HCT116 (cell line): ENCODE data around the gene MEIOB. TPM values are rescaled to one million over a fixed set of nuclear protein-coding genes. Genes with fewer than 3 reads are reported as not detected.

Experiments
- ATAC-seq: fragments of 200-7000 bp; cut with Tn5 transposase; 2 replicates; pipeline ENCODE4 v1.9.1; 2020; ENCODE audit warnings: mild to moderate bottlenecking, moderate library complexity
- BruUV-seq: library from RNA; stranded (reverse); fragments of 400-500 nt; replicated peaks from 2 replicates; lab custom pipeline; 2021; lab: Mats Ljungman, UMichigan
- CTCF ChIA-PET: fragments of 300-600 bp; sonication (Branson Sonifier 250); formaldehyde crosslinking; loops from one replicate; lab custom pipeline; 2021; ENCODE audit warnings: antibody characterized with exemption; lab: Charles Lee
- POLR2A ChIA-PET: fragments of 300-600, 350-600 bp; sonication (Branson Sonifier 250); formaldehyde crosslinking; loops from one replicate; lab custom pipeline; 2021; ENCODE audit warnings: antibody characterized with exemption; lab: Charles Lee
- RAD21 ChIA-PET, 2 experiments: fragments of 300-600 bp; sonication (Branson Sonifier 250); formaldehyde crosslinking; loops; one replicate each; lab custom pipeline; 2023; ENCODE audit warnings: low total read pairs in 2 of 2; ENCODE audit not compliant: uncharacterized antibody in 2 of 2, unreplicated experiment in 2 of 2, low non-redundant PET in 1 of 2; lab: Charles Lee
- DNase-seq: peaks from one replicate; pipeline ENCODE4 v3.0.0-alpha.2; 2010; ENCODE audit warnings: low read depth, low spot score
- H2AFZ ChIP-seq: fragments of 200-600 bp; shearing (Covaris generic), sonication (generic); 2 replicates; pipeline ENCODE4 v1.6.1; 2017; ENCODE audit warnings: low read depth, mixed run types, mixed read lengths, antibody characterized with exemption, low read length; ENCODE audit not compliant: poor library complexity, severe bottlenecking
- H3K27ac ChIP-seq: 2 replicates; pipeline ENCODE4 v1.5.1; 2012; ENCODE audit warnings: low read depth, low read length
- H3K27me3 ChIP-seq: fragments of 200-600 bp; sonication (generic); 2 replicates; pipeline ENCODE4 v1.6.1; 2016; ENCODE audit warnings: mixed run types, low read length, mixed read lengths; ENCODE audit not compliant: insufficient read depth
- H3K36me3 ChIP-seq, 2 experiments: fragments of 200-500 bp in 1 of 2; fragments of 200-600 bp in 1 of 2; sonication (Bioruptor generic) in 1 of 2; sonication (generic) in 1 of 2; 2 replicates each; pipeline versions ENCODE4 v1.5.1 to v1.6.1; 2014 to 2016; ENCODE audit warnings: low read length in 2 of 2, inconsistent platforms in 1 of 2, mixed read lengths in 1 of 2, mixed run types in 1 of 2; ENCODE audit not compliant: insufficient read depth in 2 of 2, control insufficient read depth in 1 of 2
- H3K4me1 ChIP-seq, 2 experiments: fragments of 200-600 bp in 1 of 2; sonication (generic) in 1 of 2; 2 replicates each; pipeline versions ENCODE4 v1.5.1 to v1.6.1; 2012 to 2017; ENCODE audit warnings: low read length in 2 of 2, inconsistent platforms in 1 of 2, mild to moderate bottlenecking in 1 of 2, mixed read lengths in 1 of 2, mixed run types in 1 of 2, moderate library complexity in 1 of 2; ENCODE audit not compliant: insufficient read depth in 2 of 2, control insufficient read depth in 1 of 2
- H3K4me2 ChIP-seq: fragments of 200-600 bp; sonication (generic); 2 replicates; pipeline ENCODE4 v1.6.1; 2017; ENCODE audit warnings: mixed run types, low read length, mixed read lengths
- H3K4me3 ChIP-seq, 2 experiments: fragments of 200-600 bp in 1 of 2; sonication (generic) in 1 of 2; replicated peaks in 1 of 2; 2 replicates each; pipeline ENCODE4 v1.5.1; 2011 to 2016; ENCODE audit warnings: low read length in 2 of 2, control low read depth in 1 of 2, low read depth in 1 of 2, mild to moderate bottlenecking in 1 of 2, mixed read lengths in 1 of 2, mixed run types in 1 of 2
- H3K79me2 ChIP-seq: fragments of 200-600 bp; sonication (generic); 2 replicates; pipeline ENCODE4 v1.6.1; 2017; ENCODE audit warnings: mild to moderate bottlenecking, mixed run types, low read length, moderate library complexity, mixed read lengths; ENCODE audit not compliant: insufficient read depth
- H3K9ac ChIP-seq: fragments of 200-600 bp; sonication (generic); 2 replicates; pipeline ENCODE4 v1.6.1; 2016; ENCODE audit warnings: low read length, mixed read lengths
- H3K9me2 ChIP-seq: fragments of 200-600 bp; sonication (generic), shearing (Covaris generic); 2 replicates; pipeline ENCODE4 v1.6.1; 2017; ENCODE audit warnings: mixed run types, mild to moderate bottlenecking, moderate library complexity; ENCODE audit not compliant: insufficient read depth
- H3K9me3 ChIP-seq, 2 experiments: fragments of 200-500 bp in 1 of 2; fragments of 200-600 bp in 1 of 2; sonication (Bioruptor generic) in 1 of 2; sonication (generic) in 1 of 2; 2 replicates each; pipeline ENCODE4 v1.6.1; 2014 to 2017; ENCODE audit warnings: low read length in 2 of 2, mixed read lengths in 2 of 2, inconsistent platforms in 1 of 2, low read depth in 1 of 2, mild to moderate bottlenecking in 1 of 2, mixed run types in 1 of 2, moderate library complexity in 1 of 2; ENCODE audit not compliant: control insufficient read depth in 1 of 2, insufficient read depth in 1 of 2
- H4K20me1 ChIP-seq: fragments of 200-600 bp; sonication (generic), shearing (Covaris generic); 2 replicates; pipeline ENCODE4 v1.6.1; 2017; ENCODE audit warnings: mixed run types, mild to moderate bottlenecking, moderate library complexity; ENCODE audit not compliant: insufficient read depth
- CBX3 ChIP-seq: IDR thresholded peaks from 2 replicates; pipeline ENCODE4 v1.6.1; 2012; ENCODE audit warnings: low read depth
- EGR1 ChIP-seq: IDR thresholded peaks from 2 replicates; pipeline ENCODE4 v1.6.1; 2012; ENCODE audit warnings: low read depth
- ELF1 ChIP-seq: IDR thresholded peaks from 2 replicates; pipeline ENCODE4 v1.6.1; 2012; ENCODE audit warnings: low read depth, borderline replicate concordance
- EZH2 ChIP-seq: fragments of 200-600 bp; sonication (generic); IDR thresholded peaks from 2 replicates; pipeline ENCODE4 v1.6.1; 2017; ENCODE audit warnings: antibody characterized with exemption, mixed run types
- EZH2phosphoT487 ChIP-seq: fragments of 200-600 bp; IDR thresholded peaks from 2 replicates; pipeline ENCODE4 v1.6.1; 2018; ENCODE audit warnings: antibody characterized with exemption, borderline replicate concordance
- JUND ChIP-seq: IDR thresholded peaks from 2 replicates; pipeline ENCODE4 v1.6.1; 2012
- POLR2A ChIP-seq: IDR thresholded peaks from 2 replicates; pipeline ENCODE4 v1.7.0; 2011; ENCODE audit warnings: borderline replicate concordance; ENCODE audit not compliant: insufficient read depth, insufficient read length; ENCODE audit errors: extremely low read depth
- SP1 ChIP-seq: IDR thresholded peaks from 2 replicates; pipeline ENCODE4 v1.6.1; 2012; ENCODE audit warnings: low read depth
- SRF ChIP-seq: IDR thresholded peaks from 2 replicates; pipeline ENCODE4 v1.6.1; 2012; ENCODE audit warnings: low read depth
- YY1 ChIP-seq: IDR thresholded peaks from 2 replicates; pipeline ENCODE4 v1.6.1; 2011; ENCODE audit warnings: low read length, low read depth, moderate library complexity, mild to moderate bottlenecking; ENCODE audit not compliant: insufficient replicate concordance; ENCODE audit errors: extremely low read depth
- ZNF274 ChIP-seq: fragments of 200-500 bp; sonication (Bioruptor generic); IDR thresholded peaks from 2 replicates; pipeline ENCODE4 v1.6.1; 2014; ENCODE audit warnings: mild to moderate bottlenecking, low read depth, low read length, inconsistent platforms
- intact Hi-C: fragments of 100-400 bp; cut with micrococcal nuclease; formaldehyde crosslinking; loops from 2 replicates; pipeline ENCODE4 v1.10.0; 2022
- total RNA-seq: library from RNA; stranded (reverse); gene quantifications from one replicate; pipeline ENCODE4 v1.2.1, GENCODE V29; 2021; ENCODE audit not compliant: unreplicated experiment
- TF ChIP-seq, protein P1 (sequence below): IDR thresholded peaks from 2 replicates; pipeline ENCODE4 v1.6.1; 2012
- TF ChIP-seq, protein P2 (sequence below): IDR thresholded peaks from 2 replicates; pipeline ENCODE4 v1.6.1; 2012; ENCODE audit warnings: low read depth
- TF ChIP-seq, protein P3 (sequence below): IDR thresholded peaks from 2 replicates; pipeline ENCODE4 v1.6.1; 2012
- TF ChIP-seq, protein P4 (sequence below): IDR thresholded peaks from 2 replicates; pipeline ENCODE4 v1.6.1; 2011; ENCODE audit warnings: mild to moderate bottlenecking, low read length, moderate library complexity; ENCODE audit not compliant: insufficient replicate concordance; ENCODE audit errors: extremely low read depth

Gene MEIOB
- total RNA-seq, 1 experiment from 2014 or later: 0.59 TPM

DNA sequence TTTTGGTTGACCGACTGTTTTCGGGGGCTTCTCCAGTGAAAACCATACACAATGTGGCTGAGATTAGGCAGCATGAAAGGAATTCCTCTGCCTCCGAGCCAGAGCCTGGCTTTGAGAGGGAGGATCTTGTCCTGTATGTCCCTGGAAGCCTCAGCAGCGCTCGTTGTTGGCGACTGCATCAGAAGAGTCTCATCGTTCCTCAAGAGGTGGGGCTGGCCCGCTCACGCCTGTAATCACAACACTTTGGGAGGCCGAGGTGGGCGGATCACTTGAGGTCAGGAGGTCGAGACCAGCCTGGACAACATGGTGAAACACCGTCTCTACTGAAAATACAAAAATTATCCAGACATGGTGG lies 31.2 kb upstream of the MEIOB start:
- no peaks in the 10 kb centered on the region for H3K27me3 ChIP-seq
- intact Hi-C loops: no loop called here
- H3K9me2 ChIP-seq: no peaks in the 10 kb centered on the region
- no peaks in the 10 kb centered on the region for H3K9me3 ChIP-seq
- no peak for TF ChIP-seq POLR2A
- H3K27ac ChIP-seq: no peak overlapping the region
- ATAC-seq (no peak), DNase-seq (no peak)
- H3K79me2 ChIP-seq: no peaks in the 10 kb centered on the region
- H3K4me3 ChIP-seq: no peak overlapping the region
- CTCF ChIA-PET: no interaction called here
- no peak overlapping the region for H3K4me2 ChIP-seq
- no peaks in the 10 kb centered on the region for H4K20me1 ChIP-seq
- no TSS peak for BruUV-seq
- RAD21 ChIA-PET: no interaction called here
- POLR2A ChIA-PET: no interaction called here
- no peak overlapping the region for H3K9ac ChIP-seq
- no peaks in the 10 kb centered on the region for H3K36me3 ChIP-seq
- no peak overlapping the region for H2AFZ ChIP-seq
- H3K4me1 ChIP-seq: peaks cover 2 to 10% of the 10 kb centered on the region in 2 experiments; a peak in 2 of 4 replicates

DNA sequence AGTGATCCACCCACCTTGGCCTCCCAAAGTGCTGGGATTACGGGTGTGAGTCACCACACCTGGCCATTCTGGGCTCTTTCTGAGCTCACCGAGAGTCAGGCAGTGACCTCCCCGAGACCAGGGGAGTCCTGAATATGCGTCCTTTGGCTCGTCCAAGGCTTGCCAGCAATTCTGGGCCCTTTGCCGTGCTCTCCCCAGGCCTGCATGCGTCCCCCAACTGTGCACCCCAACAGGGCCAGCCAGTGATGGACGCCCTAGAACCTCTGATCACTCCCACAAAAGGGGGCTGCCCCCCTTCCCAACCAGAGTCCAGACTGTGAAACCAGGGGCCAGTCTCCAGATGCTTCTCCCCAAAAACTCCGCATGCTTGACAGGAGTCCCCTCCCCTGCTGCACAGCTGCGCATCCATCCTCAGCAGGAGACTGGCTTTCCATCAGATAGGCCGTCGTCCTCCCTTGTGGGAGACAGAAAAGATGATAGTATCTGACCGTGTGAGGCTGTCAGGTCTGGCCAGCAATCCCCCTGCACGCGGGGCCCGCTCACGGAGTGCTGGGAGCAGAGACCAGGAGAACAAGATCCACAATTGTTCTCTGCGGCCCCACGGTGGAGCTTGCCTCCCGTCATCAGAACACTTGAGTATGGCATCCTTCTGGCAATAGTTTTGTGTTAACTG lies 30.7 kb upstream of the MEIOB start:
- no peaks in the 10 kb centered on the region for H3K79me2 ChIP-seq
- H3K36me3 ChIP-seq: no peaks in the 10 kb centered on the region
- H3K27me3 ChIP-seq: no peaks in the 10 kb centered on the region
- no peak overlapping the region for H2AFZ ChIP-seq
- peak overlapping the region; percentile 13; the same call in 1 of the 2 replicates for H3K4me2 ChIP-seq
- H3K4me3 ChIP-seq: no peak overlapping the region
- no peaks in the 10 kb centered on the region for H3K9me2 ChIP-seq
- H4K20me1 ChIP-seq: no peaks in the 10 kb centered on the region
- intact Hi-C loops: no loop called here
- no peak for ATAC-seq
- BruUV-seq: no TSS peak
- RAD21 ChIA-PET: no interaction called here
- POLR2A ChIA-PET: no interaction called here
- DNase-seq: no peak
- H3K4me1 ChIP-seq: peaks cover 2 to 10% of the 10 kb centered on the region in 2 experiments; a peak in 2 of 4 replicates
- no peaks in the 10 kb centered on the region for H3K9me3 ChIP-seq
- CTCF ChIA-PET: no interaction called here
- H3K27ac ChIP-seq: no peak overlapping the region
- no peak overlapping the region for H3K9ac ChIP-seq
- TF ChIP-seq, protein P1, sequence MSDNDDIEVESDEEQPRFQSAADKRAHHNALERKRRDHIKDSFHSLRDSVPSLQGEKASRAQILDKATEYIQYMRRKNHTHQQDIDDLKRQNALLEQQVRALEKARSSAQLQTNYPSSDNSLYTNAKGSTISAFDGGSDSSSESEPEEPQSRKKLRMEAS: no peak
- TF ChIP-seq SRF (no peak), ELF1 (no peak), CBX3 (no peak), ZNF274 (no peak), EGR1 (no peak), SP1 (no peak), POLR2A (no peak), EZH2 (no peak), JUND (no peak), EZH2phosphoT487 (no peak), YY1 (no peak)
- TF ChIP-seq, protein P2, sequence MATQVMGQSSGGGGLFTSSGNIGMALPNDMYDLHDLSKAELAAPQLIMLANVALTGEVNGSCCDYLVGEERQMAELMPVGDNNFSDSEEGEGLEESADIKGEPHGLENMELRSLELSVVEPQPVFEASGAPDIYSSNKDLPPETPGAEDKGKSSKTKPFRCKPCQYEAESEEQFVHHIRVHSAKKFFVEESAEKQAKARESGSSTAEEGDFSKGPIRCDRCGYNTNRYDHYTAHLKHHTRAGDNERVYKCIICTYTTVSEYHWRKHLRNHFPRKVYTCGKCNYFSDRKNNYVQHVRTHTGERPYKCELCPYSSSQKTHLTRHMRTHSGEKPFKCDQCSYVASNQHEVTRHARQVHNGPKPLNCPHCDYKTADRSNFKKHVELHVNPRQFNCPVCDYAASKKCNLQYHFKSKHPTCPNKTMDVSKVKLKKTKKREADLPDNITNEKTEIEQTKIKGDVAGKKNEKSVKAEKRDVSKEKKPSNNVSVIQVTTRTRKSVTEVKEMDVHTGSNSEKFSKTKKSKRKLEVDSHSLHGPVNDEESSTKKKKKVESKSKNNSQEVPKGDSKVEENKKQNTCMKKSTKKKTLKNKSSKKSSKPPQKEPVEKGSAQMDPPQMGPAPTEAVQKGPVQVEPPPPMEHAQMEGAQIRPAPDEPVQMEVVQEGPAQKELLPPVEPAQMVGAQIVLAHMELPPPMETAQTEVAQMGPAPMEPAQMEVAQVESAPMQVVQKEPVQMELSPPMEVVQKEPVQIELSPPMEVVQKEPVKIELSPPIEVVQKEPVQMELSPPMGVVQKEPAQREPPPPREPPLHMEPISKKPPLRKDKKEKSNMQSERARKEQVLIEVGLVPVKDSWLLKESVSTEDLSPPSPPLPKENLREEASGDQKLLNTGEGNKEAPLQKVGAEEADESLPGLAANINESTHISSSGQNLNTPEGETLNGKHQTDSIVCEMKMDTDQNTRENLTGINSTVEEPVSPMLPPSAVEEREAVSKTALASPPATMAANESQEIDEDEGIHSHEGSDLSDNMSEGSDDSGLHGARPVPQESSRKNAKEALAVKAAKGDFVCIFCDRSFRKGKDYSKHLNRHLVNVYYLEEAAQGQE: no peak
- TF ChIP-seq, protein P3, sequence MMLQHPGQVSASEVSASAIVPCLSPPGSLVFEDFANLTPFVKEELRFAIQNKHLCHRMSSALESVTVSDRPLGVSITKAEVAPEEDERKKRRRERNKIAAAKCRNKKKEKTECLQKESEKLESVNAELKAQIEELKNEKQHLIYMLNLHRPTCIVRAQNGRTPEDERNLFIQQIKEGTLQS: no peak
- TF ChIP-seq, protein P4, sequence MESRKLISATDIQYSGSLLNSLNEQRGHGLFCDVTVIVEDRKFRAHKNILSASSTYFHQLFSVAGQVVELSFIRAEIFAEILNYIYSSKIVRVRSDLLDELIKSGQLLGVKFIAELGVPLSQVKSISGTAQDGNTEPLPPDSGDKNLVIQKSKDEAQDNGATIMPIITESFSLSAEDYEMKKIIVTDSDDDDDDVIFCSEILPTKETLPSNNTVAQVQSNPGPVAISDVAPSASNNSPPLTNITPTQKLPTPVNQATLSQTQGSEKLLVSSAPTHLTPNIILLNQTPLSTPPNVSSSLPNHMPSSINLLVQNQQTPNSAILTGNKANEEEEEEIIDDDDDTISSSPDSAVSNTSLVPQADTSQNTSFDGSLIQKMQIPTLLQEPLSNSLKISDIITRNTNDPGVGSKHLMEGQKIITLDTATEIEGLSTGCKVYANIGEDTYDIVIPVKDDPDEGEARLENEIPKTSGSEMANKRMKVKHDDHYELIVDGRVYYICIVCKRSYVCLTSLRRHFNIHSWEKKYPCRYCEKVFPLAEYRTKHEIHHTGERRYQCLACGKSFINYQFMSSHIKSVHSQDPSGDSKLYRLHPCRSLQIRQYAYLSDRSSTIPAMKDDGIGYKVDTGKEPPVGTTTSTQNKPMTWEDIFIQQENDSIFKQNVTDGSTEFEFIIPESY: no peak
